ENCODE measurements around the gene CACNA1E.

Gene CACNA1E

GRCh38 chr1:181718034-181718433 is 234.7 kb downstream of the CACNA1E start:
- no peaks in the 10 kb centered on the region for H3K79me2 ChIP-seq
- H3K4me3 ChIP-seq (ENCODE audit: low read depth, low read length): no peak overlapping the region
- no peak overlapping the region for H3K4me2 ChIP-seq (ENCODE audit: low read length)

DNA sequence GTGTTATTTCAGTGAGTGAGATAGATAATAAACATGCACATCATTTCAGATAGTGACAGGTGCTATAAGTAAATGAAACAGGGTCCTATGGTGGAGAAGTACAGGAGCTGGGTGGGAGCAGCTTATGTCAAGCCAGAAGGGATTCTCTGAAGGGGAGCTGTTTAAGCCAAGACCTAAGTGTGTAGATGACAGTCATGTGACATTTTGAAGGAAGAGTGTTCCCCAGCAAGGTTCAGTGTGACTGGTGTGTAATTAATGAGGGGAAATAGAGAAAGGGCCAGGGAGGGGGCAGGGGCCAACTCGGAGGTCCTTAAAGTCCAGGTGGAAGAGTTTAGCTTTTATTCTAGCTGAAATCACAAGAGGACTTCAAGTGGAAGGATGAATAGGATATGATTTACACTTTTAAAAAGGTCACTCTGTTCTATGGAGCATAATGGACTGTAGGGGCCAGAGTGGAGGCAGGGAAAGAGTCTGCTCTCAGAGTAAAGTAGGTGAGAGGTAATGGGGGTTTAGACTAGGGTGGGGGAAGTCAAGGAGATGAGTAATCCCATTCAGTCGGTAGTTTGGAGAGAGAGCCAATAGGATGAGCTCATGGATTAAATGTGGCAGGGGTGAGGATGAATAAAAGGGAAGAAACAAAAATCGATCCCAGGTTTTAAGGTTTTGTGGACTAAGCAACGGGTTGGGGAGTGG is 243.1 kb downstream of the CACNA1E start:
- Histone ChIP-seq H3K9ac (no peak overlapping the region), H3K27ac (no peak overlapping the region), H3K27me3 (ENCODE audit: control insufficient read depth, insufficient read depth, low read length) (no peaks in the 10 kb centered on the region), H2AFZ (no peak overlapping the region), H3K4me2 (ENCODE audit: low read length) (no peak overlapping the region), H3K4me3 (ENCODE audit: low read depth, low read length) (no peak overlapping the region), H3K36me3 (ENCODE audit: control insufficient read depth, insufficient read depth, low read length) (no peaks in the 10 kb centered on the region), H3K79me2 (no peaks in the 10 kb centered on the region), H3K4me1 (no peaks in the 10 kb centered on the region), H3K9me3 (ENCODE audit: control insufficient read depth, low read length) (no peaks in the 10 kb centered on the region)
- TF ChIP-seq, protein P1, sequence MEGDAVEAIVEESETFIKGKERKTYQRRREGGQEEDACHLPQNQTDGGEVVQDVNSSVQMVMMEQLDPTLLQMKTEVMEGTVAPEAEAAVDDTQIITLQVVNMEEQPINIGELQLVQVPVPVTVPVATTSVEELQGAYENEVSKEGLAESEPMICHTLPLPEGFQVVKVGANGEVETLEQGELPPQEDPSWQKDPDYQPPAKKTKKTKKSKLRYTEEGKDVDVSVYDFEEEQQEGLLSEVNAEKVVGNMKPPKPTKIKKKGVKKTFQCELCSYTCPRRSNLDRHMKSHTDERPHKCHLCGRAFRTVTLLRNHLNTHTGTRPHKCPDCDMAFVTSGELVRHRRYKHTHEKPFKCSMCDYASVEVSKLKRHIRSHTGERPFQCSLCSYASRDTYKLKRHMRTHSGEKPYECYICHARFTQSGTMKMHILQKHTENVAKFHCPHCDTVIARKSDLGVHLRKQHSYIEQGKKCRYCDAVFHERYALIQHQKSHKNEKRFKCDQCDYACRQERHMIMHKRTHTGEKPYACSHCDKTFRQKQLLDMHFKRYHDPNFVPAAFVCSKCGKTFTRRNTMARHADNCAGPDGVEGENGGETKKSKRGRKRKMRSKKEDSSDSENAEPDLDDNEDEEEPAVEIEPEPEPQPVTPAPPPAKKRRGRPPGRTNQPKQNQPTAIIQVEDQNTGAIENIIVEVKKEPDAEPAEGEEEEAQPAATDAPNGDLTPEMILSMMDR (IDR thresholded peaks at IDR 0.05): no peak

More at GRCh38 chr1:181718034-181718433, 234.7 kb downstream of the CACNA1E start:
- no peaks in the 10 kb centered on the region for H3K27me3 ChIP-seq (ENCODE audit: control insufficient read depth, insufficient read depth, low read length)
- no peak overlapping the region for H3K27ac ChIP-seq
- no peaks in the 10 kb centered on the region for H3K9me3 ChIP-seq (ENCODE audit: control insufficient read depth, low read length)
- no peak overlapping the region for H2AFZ ChIP-seq
- no peaks in the 10 kb centered on the region for H3K4me1 ChIP-seq
- no peak overlapping the region for H3K9ac ChIP-seq
- H3K36me3 ChIP-seq (ENCODE audit: control insufficient read depth, insufficient read depth, low read length): no peaks in the 10 kb centered on the region
- TF ChIP-seq, protein P1 (IDR thresholded peaks at IDR 0.05): no peak

DNA sequence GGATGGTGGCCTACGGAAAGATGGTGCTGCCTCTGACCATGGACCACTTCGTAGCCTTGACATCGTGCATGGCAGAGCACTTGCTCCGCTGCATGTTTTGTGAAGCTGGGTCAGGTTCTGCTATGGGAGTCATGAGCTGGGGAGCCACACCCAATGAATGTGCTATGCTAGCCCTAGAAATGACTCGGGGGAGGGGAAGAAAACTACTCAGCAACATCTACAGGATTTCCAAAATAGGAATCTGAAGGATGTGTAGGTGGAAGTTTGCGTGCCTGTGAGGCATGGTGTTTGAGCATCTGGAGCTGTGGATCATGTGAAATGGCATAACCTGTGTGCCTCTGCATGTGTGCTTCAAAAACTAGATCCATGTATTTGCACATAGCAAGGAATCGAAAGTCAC is 247.3 kb downstream of the CACNA1E start:
- no peak overlapping the region for H3K4me2 ChIP-seq (ENCODE audit: low read length)
- no peak overlapping the region for H3K4me3 ChIP-seq (ENCODE audit: low read depth, low read length)
- TF ChIP-seq, protein P1 (IDR thresholded peaks at IDR 0.05): no peak
- no peak overlapping the region for H3K27ac ChIP-seq
- H3K27me3 ChIP-seq (ENCODE audit: control insufficient read depth, insufficient read depth, low read length): no peaks in the 10 kb centered on the region
- no peaks in the 10 kb centered on the region for H3K79me2 ChIP-seq
- H3K9ac ChIP-seq: no peak overlapping the region
- no peaks in the 10 kb centered on the region for H3K4me1 ChIP-seq
- no peak overlapping the region for H2AFZ ChIP-seq
- H3K36me3 ChIP-seq (ENCODE audit: control insufficient read depth, insufficient read depth, low read length): no peaks in the 10 kb centered on the region
- H3K9me3 ChIP-seq (ENCODE audit: control insufficient read depth, low read length): no peaks in the 10 kb centered on the region

GRCh38 chr1:181732218-181732990 is 249.1 kb downstream of the CACNA1E start:
- TF ChIP-seq, protein P1 (IDR thresholded peaks at IDR 0.05): no peak

More at GRCh38 chr1:181732218-181732990, 249.1 kb downstream of the CACNA1E start:
- no peak overlapping the region for H3K27ac ChIP-seq
- no peak overlapping the region for H3K9ac ChIP-seq
- H2AFZ ChIP-seq: no peak overlapping the region
- no peak overlapping the region for H3K4me3 ChIP-seq (ENCODE audit: low read depth, low read length)
- H3K27me3 ChIP-seq (ENCODE audit: control insufficient read depth, insufficient read depth, low read length): no peaks in the 10 kb centered on the region
- no peaks in the 10 kb centered on the region for H3K79me2 ChIP-seq
- no peaks in the 10 kb centered on the region for H3K36me3 ChIP-seq (ENCODE audit: control insufficient read depth, insufficient read depth, low read length)
- no peak overlapping the region for H3K4me2 ChIP-seq (ENCODE audit: low read length)
- H3K4me1 ChIP-seq: no peaks in the 10 kb centered on the region
- H3K9me3 ChIP-seq (ENCODE audit: control insufficient read depth, low read length): no peaks in the 10 kb centered on the region
